HG02970 (cell line): ENCODE results near the gene PREP.
"Not testable (repeated sequence)": the region's sequence is repeated elsewhere in the genome, so short reads cannot be mapped to it uniquely, and the experiment has no call there.

Source experiments
- ATAC-seq: cut with Tn5 transposase; IDR thresholded peaks from one replicate; pipeline ENCODE4 v1.9.1; 2021; ENCODE audit warnings: mild to moderate bottlenecking, moderate library complexity, moderate number of reproducible peaks; ENCODE audit not compliant: unreplicated experiment, low FRiP score

PREP gene

GRCh38 chr6:105402939-105403935 is at the start of gene PREP:
Gene PREP, minus strand, starts transcription at chr6:105403082. Its CDS starts 191 bp downstream, at chr6:105402891.
- peak; percentile 95 for ATAC-seq

- no peak for ATAC-seq
Observed at GRCh38 chr6:105452376-105452775, 49.5 kb upstream of the PREP start.

DNA sequence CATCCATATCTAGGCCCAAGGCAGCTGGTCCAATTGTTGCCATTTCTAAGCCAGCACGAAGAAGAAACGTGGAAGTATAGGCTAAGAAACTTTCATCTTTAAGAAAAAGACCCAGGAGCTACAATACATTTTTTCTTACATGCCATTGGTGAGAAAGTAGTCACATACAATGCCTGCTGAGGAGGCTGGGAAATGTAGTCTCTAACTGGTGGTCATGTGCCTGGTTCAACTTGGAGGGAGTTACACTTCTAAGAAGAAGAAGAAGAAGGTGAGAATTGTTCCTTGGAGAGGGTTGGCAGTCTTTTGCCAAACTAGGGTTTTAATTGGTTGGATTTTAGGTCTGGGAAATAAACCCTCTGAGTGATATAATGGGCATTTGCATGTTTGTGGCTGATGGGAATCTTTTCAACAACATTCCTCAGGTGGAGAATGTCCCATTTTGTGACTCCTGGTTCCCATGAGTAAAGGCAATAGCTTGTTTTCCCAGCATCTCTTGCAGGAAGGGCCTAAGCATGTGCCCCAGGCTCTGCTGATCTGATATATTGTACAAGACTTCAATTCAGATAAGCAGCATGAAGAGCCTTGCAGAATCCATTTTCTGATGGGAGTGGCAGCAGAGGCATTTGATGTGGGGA is 47.0 kb upstream of the PREP start:
- no peak for ATAC-seq

- no peak for ATAC-seq
Observed at GRCh38 chr6:105445481-105445880, 42.6 kb upstream of the PREP start.

DNA sequence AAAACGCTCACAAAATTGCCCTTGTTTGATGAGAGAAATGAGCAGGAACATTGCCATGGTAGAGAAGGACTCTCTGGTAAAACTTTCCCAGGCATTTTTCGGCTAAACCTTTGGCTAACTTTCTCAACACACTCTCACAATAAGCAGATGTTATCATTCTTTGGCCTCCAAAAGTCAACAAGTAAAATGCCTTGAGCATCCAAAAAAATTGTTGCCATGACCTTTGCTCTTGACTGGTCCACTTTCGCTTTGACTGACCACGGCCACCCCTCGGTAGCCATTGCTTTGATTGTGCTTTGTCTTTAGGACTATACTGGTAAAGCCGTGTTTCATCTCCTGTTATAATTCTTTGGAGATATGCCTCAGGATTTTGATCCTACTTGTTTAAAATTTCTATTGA is 41.1 kb upstream of the PREP start:
- no peak for ATAC-seq

DNA sequence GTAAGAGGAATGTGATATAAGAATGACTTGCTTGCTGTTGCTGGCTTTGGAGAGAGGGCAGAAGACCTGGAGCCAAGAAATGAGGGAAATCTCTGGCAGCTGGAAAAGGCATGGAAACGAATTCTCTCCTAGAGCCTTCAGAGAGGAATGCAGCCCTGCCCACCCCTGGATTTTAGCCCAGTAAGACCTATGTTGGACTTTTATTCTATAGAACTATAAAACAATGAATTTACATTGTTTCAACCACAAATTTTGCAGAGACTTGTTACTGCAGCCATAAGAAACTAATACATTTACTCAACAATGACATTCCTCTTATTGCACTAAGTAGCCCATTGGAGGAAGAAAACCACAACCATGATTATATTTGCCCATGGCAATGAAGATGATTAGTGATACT is 39.5 kb upstream of the PREP start:
- ATAC-seq = no peak

DNA sequence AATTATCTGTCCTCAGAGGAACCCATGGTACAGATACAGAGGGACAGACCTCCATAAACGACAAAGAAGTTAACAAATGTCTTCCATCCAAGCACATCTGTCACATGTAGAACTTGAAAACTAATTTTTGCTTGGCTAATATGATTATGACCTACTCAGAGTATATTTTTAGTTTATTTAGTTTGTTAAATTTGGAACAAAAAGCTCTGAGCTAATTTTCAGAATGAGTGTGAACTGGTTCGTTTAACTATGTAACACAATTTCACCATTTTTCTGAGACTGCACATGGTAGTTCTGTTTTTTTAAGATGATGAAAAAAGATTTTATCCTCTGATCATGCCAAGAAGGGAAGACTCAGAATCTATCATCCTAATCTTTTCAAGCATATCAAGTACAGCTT is 34.4 kb upstream of the PREP start:
- ATAC-seq = no peak

DNA sequence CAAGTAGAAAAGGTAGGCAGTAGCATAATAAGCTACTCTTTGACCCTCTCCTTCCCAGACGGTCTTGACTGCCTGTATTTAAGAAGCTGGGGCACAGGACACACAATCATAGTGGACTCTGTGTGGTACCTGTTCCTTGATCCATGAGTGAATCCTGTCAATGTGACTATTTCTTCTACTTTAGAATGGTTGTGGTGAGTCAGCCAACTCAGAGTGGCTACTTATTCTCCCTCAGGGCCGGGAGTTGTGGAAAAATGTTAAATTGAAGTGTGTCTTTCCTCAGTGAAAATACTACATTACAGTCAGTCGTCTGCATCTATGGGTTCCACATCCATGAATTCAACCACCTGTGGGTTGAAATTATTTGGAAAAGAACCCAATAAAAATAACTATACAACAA is 30.8 kb upstream of the PREP start:
- no peak for ATAC-seq

DNA sequence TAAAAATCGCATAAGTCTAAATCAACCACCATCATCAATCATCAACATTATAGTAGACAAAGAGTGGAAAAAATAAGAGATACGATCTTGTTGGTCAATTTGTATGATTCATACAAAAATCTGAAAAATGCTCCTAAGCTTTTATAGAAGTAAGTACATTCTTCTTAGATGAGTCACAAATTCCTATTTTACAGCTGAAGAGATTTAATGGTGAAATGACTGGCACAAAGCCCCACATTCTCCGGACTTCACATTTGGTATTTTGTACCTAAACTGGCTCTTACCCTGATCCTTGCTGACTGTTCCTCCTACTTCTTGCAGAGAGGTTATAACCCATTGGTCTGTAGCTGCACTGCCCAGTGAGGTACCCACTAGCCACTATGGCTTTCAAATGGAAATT is 29.9 kb upstream of the PREP start:
- ATAC-seq = no peak

- no peak for ATAC-seq
Observed at GRCh38 chr6:105431226-105431625, 28.3 kb upstream of the PREP start.

DNA sequence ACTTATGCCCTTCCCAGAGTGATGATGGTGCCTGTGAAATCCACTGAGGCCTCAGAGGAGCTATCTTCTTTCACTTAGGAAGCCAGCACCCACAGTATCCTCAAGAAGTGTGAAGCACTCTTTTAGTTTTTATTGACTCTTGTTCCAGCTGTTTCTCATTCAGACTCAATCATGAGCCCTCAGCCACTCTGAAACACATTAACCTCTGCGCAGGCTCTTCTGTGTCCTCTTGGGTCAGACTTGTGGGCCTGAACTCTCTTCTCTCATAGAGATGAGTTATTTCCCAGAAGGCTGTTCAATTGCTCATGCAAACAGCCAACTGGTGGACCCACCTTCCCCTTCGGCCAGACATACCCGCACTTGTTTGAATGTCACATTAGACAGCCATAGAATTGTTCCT is 27.8 kb upstream of the PREP start:
- ATAC-seq = no peak

- no peak for ATAC-seq
Observed at GRCh38 chr6:105429676-105430075, 26.8 kb upstream of the PREP start.

DNA sequence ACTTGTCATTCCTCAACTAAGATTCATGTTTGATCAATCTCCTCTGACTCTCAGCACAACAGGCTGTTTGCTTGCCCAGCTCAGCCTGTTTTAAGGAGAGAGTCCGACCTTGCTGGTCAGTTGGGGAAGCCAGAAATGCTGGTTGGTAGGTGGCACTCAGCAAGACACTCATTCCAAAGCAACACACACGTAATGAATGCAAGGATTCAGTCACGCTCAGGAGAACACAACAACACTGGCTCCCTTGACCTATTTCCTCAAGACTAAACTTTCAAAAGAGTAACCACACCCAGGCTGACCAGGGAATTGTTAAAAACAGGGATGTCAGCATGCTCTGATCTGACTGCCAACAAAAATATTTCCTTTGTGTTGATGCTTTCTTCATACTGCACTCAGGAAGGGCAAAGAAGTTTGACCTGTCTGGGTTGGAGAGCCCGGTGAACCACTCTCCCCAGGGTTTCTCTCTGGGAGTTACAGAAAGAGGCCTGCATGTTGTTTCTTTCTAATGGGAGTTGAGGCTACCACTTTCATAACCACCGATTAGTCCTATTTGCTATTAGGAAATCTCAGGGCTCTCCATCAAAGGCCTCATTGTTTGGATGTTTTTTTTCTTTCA is 25.6 kb upstream of the PREP start:
- ATAC-seq = no peak

DNA sequence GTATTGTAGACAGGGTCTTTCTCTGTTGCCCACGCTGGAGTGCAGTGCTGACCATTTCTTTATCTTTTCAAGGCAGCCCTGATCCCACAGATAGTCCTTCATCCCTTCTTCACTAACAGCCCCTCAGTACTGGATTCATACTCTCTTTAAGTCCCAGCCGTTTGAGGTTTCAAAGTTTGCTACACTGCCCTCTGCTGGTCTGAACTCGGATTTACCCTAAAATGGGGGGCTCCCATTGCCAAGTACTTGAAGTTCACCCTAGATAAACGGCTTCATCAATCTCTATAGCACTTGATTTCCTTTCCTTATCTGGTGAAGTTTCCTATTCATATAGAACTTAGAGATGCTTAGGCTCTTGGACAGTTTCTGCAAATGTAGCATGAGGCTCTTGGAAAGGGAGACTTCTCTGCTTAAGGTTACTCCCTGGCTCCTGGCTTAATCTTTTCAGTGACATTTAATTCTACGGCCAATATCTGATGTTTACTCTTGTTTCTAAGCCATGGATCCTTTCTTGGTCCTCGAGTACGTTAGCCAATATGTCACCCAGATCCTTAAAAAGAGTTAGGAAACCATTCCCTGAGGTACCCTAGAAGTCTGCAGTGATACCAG is 21.4 kb upstream of the PREP start:
- ATAC-seq = no peak

GRCh38 chr6:105416971-105417370 is 14.1 kb upstream of the PREP start:
- not testable (repeated sequence) for ATAC-seq

DNA sequence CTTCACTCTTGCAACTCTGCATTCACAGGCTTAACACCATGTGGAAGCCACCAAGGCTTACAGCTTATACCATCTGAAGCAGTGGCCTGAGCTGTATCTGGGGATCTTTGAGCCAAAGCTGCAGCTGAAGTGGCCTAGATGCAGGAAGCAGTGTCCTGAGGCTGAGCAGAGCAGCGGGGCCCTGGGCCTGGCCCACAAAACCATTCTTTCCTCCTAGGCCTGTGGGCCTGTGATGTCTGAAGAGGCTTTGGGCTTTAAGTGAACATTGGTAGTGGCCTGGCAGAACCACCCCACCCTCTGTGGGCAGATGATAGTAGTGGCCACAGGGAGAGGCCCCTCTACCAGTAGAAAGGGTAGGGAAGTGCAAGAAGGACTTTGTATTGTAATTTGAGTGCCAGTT is 6.9 kb upstream of the PREP start:
- no peak for ATAC-seq

DNA sequence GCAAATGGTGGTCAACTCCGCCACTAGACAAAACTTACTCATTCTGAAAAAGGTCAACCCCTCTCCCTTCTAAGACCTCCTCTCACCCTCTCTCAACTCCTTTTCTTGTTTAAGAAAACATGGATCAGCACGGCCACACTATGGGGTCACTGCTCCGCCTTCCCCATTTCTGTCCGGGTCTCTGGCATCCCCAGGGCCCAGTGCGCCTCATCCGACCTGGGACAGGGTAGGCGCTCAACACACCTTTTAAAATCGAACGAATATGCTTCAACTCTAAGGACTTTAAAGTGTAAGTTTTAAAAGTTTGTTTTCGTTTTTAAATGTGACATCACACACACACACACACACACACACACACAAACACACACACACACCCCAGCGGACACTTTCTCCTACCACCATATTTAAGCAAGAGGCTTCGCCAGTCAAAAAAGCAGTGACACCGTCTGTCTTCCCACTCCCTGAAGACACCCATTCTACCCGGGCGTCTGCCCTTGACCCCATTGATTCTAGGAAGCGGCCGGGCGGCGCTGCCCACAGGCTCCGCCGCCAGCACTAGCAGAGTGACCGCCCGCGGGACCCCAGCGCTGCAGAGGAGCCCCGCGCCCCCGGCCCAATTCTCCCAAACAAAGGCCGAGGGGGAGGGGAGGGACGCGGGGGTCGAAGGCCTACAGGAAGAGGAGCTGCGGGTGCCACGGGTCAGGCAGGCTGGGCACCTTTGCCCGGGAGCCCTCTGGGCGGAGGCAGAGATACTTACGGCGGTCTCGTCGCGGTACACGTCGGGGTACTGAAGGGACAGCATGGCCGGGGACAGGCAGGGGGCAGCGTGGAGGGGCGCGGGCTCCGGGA is 568 bp downstream of the PREP start:
- no peak for ATAC-seq

DNA sequence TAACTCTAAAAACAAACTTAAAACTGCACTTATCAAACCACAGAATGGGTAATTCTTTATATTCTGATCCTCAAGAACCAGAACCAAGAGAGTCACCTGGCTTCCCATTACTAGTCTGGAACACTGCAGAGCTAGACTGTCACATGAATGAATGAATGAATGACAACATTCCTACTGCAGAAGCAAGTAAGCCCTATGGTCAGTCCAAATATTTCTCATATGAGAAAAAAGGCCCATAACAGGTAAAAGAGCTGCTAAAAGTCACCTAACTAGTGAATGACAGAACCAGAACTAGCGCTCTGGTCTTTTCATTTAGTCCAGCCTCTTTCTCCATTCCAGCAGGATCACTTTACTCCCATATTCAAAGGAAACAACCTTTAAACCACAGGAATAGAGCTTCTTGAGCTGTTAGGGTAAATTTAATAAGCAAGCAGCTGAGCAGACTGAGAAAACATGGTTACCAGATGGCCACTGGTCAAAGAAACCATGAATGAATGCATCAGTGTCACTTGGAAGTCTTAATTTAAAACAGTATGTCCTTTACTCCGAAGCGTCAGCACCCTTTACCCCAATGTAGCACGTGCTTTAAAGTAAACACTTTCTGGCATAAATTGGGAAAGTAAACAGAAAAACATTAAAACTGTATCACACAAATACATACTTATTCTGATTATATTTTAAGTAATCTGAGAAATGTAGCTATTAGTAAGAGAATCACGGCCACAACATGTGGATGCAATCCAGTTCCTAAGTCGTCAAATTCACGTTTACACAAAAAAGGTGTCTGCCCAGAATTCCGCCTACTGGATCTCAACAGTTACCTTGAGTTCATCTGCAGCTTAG is 1.4 kb downstream of the PREP start:
- no peak for ATAC-seq

DNA sequence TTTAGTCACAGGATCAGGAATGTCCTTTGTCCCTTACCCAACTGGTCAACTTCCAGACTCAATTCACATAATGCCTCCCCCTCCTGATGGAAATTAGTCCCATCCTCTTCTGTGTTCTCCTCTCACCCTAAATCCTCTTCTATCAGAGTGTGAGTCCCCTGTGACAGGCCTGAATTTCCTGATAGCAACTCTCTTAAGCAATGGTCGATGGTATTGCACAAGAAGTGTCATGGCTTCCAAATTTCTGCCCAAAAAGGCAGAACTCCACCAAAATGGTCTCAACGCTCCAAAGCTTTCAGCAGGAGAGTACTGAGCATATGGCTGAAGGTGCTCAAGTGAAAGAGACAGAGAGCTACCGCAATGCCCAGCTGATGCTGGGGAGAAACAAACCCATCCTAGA is 2.4 kb downstream of the PREP start:
- ATAC-seq = no peak
